ENCODE results near the gene PTRHD1.

GRCh38 chr2:24761866-24762265 lies 31.3 kb downstream of the PTRHD1 start:
- TF ChIP-seq ZNF384 (IDR thresholded peaks at IDR 0.05) (no peak), FOXA1 (IDR thresholded peaks at IDR 0.05) (no peak), FOXK2 (IDR thresholded peaks at IDR 0.05) (no peak), BHLHE40 (IDR thresholded peaks at IDR 0.05; ENCODE audit: borderline replicate concordance) (no peak), SP1 (IDR thresholded peaks at IDR 0.05) (no peak), CTBP1 (IDR thresholded peaks at IDR 0.05; ENCODE audit: borderline replicate concordance) (no peak), SUZ12 (IDR thresholded peaks at IDR 0.05) (no peak), FOXM1 (IDR thresholded peaks at IDR 0.05; ENCODE audit: borderline replicate concordance) (no peak), TARDBP (IDR thresholded peaks at IDR 0.05) (no peak)
